OCI-LY3 (cell line): ENCODE results near the gene IFNG-AS1.

Experiments used
- H2AFZ ChIP-seq: fragments of 200-600, 300-600 bp; shearing (Covaris generic); 2 replicates; pipeline ENCODE4 v1.6.0; 2014; ENCODE audit warnings: antibody characterized with exemption, low read depth, low read length
- H3K27ac ChIP-seq: fragments of 200-600, 300-600 bp; sonication (generic); 2 replicates; pipeline ENCODE4 v1.5.1; 2014; ENCODE audit warnings: mild to moderate bottlenecking, low read length, moderate library complexity, mixed read lengths
- H3K27me3 ChIP-seq: fragments of 200-600, 300-600 bp; sonication (generic); 2 replicates; pipeline ENCODE4 v1.6.1; 2014; ENCODE audit warnings: low read depth, low read length, mixed read lengths
- H3K36me3 ChIP-seq: fragments of 200-600, 300-600 bp; sonication (generic); replicated peaks from 2 replicates; pipeline ENCODE3; 2014; ENCODE audit warnings: low read depth, low read length, mixed read lengths
- H3K4me1 ChIP-seq: fragments of 300-600, 200-600 bp; sonication (generic); 2 replicates; pipeline ENCODE4 v1.6.1; 2014; ENCODE audit warnings: low read length, mixed read lengths
- H3K4me2 ChIP-seq: fragments of 200-600, 300-600 bp; sonication (generic); 2 replicates; pipeline ENCODE4 v1.6.1; 2014; ENCODE audit warnings: low read length, mixed read lengths
- H3K4me3 ChIP-seq: fragments of 300-600, 200-600 bp; sonication (generic); 2 replicates; pipeline ENCODE4 v1.5.1; 2014; ENCODE audit warnings: antibody characterized with exemption, mild to moderate bottlenecking, low read length, moderate library complexity
- H3K79me2 ChIP-seq: fragments of 300-600, 200-600 bp; shearing (Covaris generic); 2 replicates; pipeline ENCODE4 v1.6.1; 2014; ENCODE audit warnings: mild to moderate bottlenecking, low read length, mixed read lengths
- H3K9ac ChIP-seq: fragments of 300-600, 200-600 bp; shearing (Covaris generic); 2 replicates; pipeline ENCODE4 v1.6.0; 2014; ENCODE audit warnings: mild to moderate bottlenecking, low read length, moderate library complexity
- H3K9me3 ChIP-seq: fragments of 200-600, 300-600 bp; shearing (Covaris generic); 2 replicates; pipeline ENCODE4 v1.6.1; 2014; ENCODE audit warnings: low read length, mixed read lengths; ENCODE audit not compliant: insufficient read depth
- H4K20me1 ChIP-seq: fragments of 200-600, 300-600 bp; sonication (generic); 2 replicates; pipeline ENCODE4 v1.6.1; 2016; ENCODE audit warnings: low read length, mixed read lengths; ENCODE audit not compliant: insufficient read depth
- CTCF ChIP-seq: fragments of 200-600, 300-600 bp; sonication (generic); IDR thresholded peaks from 2 replicates; pipeline ENCODE4 v1.5.1; 2014; ENCODE audit warnings: antibody characterized with exemption, low read length, low read depth
- EZH2phosphoT487 ChIP-seq: fragments of 200-600 bp; shearing (Covaris generic); IDR thresholded peaks from 2 replicates; pipeline ENCODE4 v1.6.1; 2018; ENCODE audit warnings: antibody characterized with exemption, mixed run types, low read depth

IFNG-AS1 gene

GRCh38 chr12:67991158-67991557 is 1.9 kb downstream of the IFNG-AS1 start:
- peak overlapping the region; percentile 16; the same call in 1 of the 2 replicates for H3K4me3 ChIP-seq
- no peak for TF ChIP-seq CTCF
- no peak for TF ChIP-seq EZH2phosphoT487
- H3K36me3 ChIP-seq: no peaks in the 10 kb centered on the region
- no peaks in the 10 kb centered on the region for H3K9me3 ChIP-seq
- no peaks in the 10 kb centered on the region for H3K79me2 ChIP-seq
- peak overlapping the region; percentile 51 for H3K4me2 ChIP-seq
- no peaks in the 10 kb centered on the region for H4K20me1 ChIP-seq
- H3K27me3 ChIP-seq: no peaks in the 10 kb centered on the region
- peak overlapping the region; percentile 62; the same call in 1 of the 2 replicates for H2AFZ ChIP-seq
- no peak overlapping the region for H3K27ac ChIP-seq
- H3K9ac ChIP-seq: no peak overlapping the region
- H3K4me1 ChIP-seq: peaks cover 27% of the 10 kb centered on the region

GRCh38 chr12:67993143-67993542 is 3.9 kb downstream of the IFNG-AS1 start:
- Histone ChIP-seq H3K27ac (no peak overlapping the region), H3K79me2 (no peaks in the 10 kb centered on the region), H2AFZ (no peak overlapping the region), H3K27me3 (no peaks in the 10 kb centered on the region), H3K4me2 (no peak overlapping the region), H3K4me1 (peaks cover 27% of the 10 kb centered on the region), H3K9me3 (no peaks in the 10 kb centered on the region), H3K36me3 (no peaks in the 10 kb centered on the region), H3K4me3 (no peak overlapping the region), H3K9ac (no peak overlapping the region), H4K20me1 (no peaks in the 10 kb centered on the region)
- no peak for TF ChIP-seq CTCF
- no peak for TF ChIP-seq EZH2phosphoT487

GRCh38 chr12:67994046-67994445 is 4.8 kb downstream of the IFNG-AS1 start:
- Histone ChIP-seq H4K20me1 (no peaks in the 10 kb centered on the region), H3K27ac (no peak overlapping the region)

GRCh38 chr12:67996347-67996746 is 7.1 kb downstream of the IFNG-AS1 start:
- no peaks in the 10 kb centered on the region for H3K36me3 ChIP-seq
- TF ChIP-seq CTCF (no peak), EZH2phosphoT487 (no peak)
- H3K9ac ChIP-seq: no peak overlapping the region
- no peaks in the 10 kb centered on the region for H3K9me3 ChIP-seq
- no peak overlapping the region for H2AFZ ChIP-seq
- no peaks in the 10 kb centered on the region for H4K20me1 ChIP-seq
- H3K4me2 ChIP-seq: no peak overlapping the region
- H3K27ac ChIP-seq: no peak overlapping the region
- no peaks in the 10 kb centered on the region for H3K27me3 ChIP-seq
- no peak overlapping the region for H3K4me3 ChIP-seq
- H3K79me2 ChIP-seq: no peaks in the 10 kb centered on the region
- peaks cover 3% of the 10 kb centered on the region for H3K4me1 ChIP-seq

More at GRCh38 chr12:67994046-67994445, 4.8 kb downstream of the IFNG-AS1 start:
- Histone ChIP-seq H3K79me2 (no peaks in the 10 kb centered on the region), H3K4me2 (no peak overlapping the region), H3K4me3 (no peak overlapping the region), H3K4me1 (peaks cover 18% of the 10 kb centered on the region), H3K9ac (no peak overlapping the region), H3K9me3 (no peaks in the 10 kb centered on the region), H2AFZ (no peak overlapping the region), H3K27me3 (no peaks in the 10 kb centered on the region), H3K36me3 (no peaks in the 10 kb centered on the region)
- TF ChIP-seq EZH2phosphoT487: no peak
- no peak for TF ChIP-seq CTCF
